Raji (cell line): ENCODE measurements around the gene TCTN1.
A peak's percentile ranks its signal among the peaks of the same experiment; 100 is the strongest.

ENCODE experiments used
- POLR2A ChIP-seq: IDR thresholded peaks from 2 replicates; pipeline ENCODE4 v1.6.1; 2011; ENCODE audit warnings: low read depth, low read length, control low read depth; ENCODE audit not compliant: insufficient read depth

TCTN1 gene

GRCh38 chr12:110622582-110622981 lies 8.7 kb downstream of the TCTN1 start:
- no peak for TF ChIP-seq POLR2A

GRCh38 chr12:110627500-110628195 lies 13.7 kb downstream of the TCTN1 start:
- TF ChIP-seq POLR2A, result no peak

DNA sequence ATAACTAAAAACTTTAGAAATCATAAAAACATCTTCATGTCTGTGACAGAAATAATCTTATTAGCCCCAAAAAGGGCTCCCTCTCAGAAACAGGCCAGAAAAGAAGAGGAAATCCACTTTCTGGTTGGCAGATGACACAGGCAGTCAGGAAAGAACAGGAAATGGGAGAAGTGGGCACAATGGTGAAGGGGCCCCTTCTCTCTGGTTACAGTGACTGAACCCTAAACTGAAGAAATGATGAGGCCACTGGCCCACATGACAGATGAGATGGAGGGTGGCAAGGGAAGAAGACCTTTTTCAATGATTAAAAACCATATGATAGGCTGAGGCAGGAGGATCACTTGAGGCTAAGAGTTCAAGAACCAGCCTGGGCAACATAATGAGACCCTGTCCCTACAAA lies 21.1 kb downstream of the TCTN1 start:
- TF ChIP-seq POLR2A, result no peak

DNA sequence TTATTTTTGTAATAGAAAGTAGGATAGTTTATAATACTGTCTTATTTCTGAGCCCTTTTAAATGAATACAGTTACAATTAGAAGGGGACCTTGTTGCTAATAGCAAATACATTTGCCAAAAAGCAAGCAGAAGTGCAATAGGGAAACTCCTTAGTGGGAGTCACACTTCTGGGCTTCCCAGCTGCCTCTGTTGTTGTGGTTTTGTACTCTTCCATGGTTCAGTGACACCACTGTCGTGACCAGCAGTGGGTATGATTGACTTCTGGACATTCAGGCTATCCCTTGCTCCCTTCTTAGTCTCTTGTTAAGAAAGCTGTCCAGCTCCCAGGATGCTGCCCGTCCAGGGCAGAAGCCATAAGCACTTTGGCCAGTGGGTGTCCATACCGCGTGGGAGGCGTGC lies 22.6 kb downstream of the TCTN1 start:
- no peak for TF ChIP-seq POLR2A

- TF ChIP-seq POLR2A, result no peak
Observed at GRCh38 chr12:110637869-110638441, 24.0 kb downstream of the TCTN1 start.

DNA sequence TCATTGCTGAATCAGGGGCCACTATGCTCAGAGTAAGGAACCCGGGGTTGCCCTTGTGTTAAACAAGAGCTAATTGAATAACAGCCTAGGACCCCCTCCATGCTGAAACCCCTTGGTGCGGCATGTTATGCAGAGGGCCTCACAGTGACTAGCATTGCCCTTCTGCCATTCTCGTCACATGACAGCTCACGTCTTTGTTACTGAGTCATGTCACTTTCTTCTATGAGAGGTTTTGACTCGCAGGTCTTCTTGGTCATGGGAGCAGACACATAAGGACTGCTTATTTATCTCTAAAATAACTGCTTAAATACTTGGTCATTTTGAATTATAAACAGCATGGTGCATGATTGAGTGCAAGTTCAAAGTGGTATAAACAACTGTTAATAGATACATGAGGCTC lies 24.9 kb downstream of the TCTN1 start:
- TF ChIP-seq POLR2A, result no peak

- no peak for TF ChIP-seq POLR2A
Observed at GRCh38 chr12:110639336-110640141, 25.6 kb downstream of the TCTN1 start.

GRCh38 chr12:110640275-110641025 lies 26.5 kb downstream of the TCTN1 start:
- no peak for TF ChIP-seq POLR2A

- TF ChIP-seq POLR2A, result no peak
Observed at GRCh38 chr12:110641521-110641920, 27.6 kb downstream of the TCTN1 start.

DNA sequence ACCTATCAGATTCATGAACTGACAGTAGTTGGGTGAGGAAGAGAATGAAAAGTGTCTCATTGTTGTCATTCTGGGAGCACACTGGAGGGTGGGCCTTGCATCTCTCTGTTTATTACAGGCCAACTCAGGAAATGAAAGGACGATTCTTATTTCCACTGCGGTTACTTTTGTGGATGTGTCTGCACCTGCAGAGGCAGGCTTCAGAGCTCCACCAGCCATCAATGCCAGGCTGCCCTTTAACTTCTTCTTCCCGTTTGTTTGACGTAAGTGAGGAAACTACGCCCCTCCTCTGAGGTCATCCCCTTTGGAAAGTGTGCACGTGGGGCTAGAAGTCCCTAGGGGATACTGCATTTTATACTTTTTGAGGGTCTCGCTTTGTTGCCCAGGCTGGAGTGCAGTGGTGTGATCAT lies 33.7 kb downstream of the TCTN1 start:
- TF ChIP-seq POLR2A, result no peak

DNA sequence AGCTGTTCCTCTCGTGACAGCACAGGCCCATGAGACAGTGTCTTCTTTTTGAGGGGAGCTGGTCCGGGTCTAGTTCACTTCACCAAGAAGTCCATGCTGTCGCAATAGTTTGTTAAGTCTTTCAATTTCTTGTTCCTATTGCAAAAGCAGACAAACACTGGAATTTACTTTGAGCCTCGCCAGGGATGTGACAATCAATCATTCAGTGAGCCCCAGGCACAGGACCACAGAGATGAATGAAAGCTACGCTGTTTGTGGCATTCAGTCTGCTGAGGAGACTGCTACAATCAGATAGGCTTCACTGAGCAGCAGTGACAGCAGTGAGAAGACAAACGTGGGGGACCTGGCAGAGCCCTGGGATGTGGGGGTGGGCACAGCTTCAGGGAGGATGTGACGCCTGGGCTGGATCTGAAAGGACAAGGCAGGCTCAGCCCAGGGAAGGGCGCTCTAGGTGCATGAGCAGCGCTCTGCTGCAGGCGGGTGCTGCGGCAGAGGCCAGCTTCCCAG lies 35.5 kb downstream of the TCTN1 start:
- TF ChIP-seq POLR2A, result no peak

- TF ChIP-seq POLR2A, result no peak
Observed at GRCh38 chr12:110656071-110656655, 42.2 kb downstream of the TCTN1 start.

- TF ChIP-seq POLR2A, result no peak
Observed at GRCh38 chr12:110657747-110658146, 43.8 kb downstream of the TCTN1 start.

GRCh38 chr12:110658242-110658641 lies 44.3 kb downstream of the TCTN1 start:
- no peak for TF ChIP-seq POLR2A

DNA sequence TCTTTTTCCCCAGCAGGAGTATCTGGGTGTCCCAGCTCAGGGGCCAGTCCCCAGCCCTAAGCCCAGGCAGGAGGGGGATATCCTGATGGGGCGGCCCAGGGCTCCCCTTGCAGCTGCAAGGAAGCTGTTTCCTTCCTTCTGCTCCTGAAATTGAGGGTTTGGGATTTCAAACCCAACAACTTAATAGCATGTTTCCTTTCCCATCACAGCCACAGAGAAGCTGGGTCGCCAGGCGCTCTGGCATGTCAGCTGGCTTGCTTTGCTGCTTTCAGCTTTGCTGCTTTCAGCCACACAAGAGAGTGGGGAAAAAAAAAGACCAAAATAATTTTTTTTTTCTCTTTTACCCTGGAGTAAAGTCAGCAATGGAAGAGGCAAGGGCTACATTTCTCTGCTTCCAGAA lies 44.9 kb downstream of the TCTN1 start:
- TF ChIP-seq POLR2A, result no peak

DNA sequence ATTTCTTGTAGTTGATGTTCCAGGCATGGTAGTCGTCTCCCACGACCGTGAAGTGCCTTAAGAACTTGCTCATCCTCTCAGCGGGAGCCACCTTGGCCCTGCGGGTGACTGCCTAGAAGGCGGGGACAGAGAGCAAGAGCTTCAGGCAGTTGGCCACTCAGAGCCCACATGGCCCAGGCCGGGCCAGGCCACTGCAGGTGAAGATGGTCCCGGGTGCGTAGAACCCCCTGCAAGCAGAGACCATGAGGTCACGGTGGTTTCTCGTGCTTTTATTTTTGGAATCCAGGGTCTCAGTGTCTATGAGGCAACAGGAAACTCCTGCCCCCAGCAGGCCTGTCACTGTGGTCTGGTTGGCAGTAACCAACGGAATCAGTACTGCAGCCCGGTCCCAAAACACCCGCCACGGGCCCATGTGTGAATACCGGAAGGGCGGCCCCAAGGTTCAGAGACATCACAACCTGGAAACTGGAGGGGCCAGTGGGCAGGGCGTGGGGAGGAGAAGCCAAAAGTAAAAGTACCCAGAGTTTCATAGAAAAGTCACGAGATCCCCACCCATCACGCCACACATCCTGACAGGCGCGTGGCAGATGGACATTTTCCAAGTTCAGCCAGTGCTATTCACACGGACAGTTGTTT lies 47.5 kb downstream of the TCTN1 start:
- TF ChIP-seq POLR2A, result peak; percentile 52; the same call in 1 of the 2 replicates
